Activated CD4-positive, alpha-beta T cell treated with anti-CD3 and anti-CD28 coated beads, Interleukin-2, amount 50 U/mL, for 16 hours (primary cell): ENCODE measurements around the gene HKDC1.

Experiments
- DNase-seq: peaks from one replicate; pipeline ENCODE4 v3.0.0-alpha.2; 2020

HKDC1 gene

DNA sequence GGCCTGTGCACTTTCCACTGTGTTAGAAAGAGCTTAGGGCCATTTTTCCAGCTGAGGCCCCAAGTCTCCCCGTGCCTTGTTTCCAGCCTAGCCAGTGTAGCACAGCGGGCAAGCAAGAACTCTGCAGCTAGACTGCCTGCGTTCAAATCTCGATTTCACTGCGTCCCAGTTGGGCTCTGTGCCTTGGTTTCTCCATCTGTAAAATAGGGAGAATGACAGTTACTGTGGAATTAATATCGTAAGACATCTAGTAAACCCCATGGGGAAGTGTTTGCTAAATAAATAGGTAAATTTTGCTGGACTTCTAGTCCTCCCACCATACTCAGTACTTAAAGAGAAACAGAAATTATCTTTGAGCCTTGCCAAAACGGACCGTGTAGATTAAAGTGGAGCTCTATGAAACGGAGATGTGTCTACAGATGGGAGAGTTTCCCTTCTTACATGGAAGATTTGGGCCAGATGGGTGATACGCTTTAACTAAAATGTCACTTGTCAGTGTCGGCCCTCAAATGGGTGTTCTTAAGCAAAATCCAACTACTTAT lies 3.5 kb upstream of the HKDC1 start:
- no peak for DNase-seq

DNA sequence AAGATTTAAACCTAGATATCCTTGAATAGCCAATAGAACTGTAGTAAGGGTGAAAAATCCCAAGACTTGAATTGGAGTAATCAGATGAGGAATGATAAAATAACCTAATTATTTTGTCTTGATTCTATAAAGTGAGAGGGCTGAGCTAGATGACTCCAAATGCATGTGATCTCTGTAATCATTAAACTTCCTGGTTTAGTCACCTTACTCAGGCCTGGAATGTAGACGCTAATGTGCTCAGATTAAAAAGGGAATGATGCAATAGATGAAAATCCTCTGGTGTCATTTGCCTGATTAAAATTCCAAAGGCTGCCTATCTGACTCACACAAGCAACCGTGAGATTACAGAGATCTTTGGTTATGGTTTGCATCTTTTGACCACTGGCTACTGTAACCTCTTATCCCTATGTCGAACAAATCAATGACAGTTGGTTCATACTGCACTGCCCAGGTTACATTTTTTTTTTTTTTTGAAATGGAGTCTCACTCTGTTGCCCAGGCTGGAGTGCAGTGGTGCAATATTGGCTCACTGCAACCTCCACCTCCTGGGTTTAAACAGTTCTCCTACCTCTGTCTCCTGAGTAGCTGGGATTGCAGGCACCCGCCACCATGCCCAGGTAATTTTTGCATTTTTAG lies 2.9 kb upstream of the HKDC1 start:
- DNase-seq, result no peak

DNA sequence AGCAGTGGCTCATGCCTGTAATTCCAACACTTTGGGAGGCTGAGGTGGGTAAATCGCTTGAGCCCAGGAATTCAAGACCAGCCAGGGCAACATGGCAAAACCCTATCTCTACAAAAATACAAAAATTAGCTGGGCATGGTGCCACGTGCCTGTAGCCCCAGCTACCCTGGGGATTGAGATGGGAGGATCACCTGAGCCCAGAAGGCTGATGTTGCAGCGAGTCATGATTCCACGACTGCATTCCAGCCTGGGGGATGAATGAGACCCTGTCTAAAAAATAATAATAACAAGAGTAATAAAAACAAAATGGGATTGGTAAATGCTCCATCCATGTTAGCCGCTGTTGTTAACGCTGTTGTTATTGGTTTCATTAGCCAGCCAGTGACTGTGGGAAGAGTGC lies 1.3 kb upstream of the HKDC1 start:
- no peak for DNase-seq

DNA sequence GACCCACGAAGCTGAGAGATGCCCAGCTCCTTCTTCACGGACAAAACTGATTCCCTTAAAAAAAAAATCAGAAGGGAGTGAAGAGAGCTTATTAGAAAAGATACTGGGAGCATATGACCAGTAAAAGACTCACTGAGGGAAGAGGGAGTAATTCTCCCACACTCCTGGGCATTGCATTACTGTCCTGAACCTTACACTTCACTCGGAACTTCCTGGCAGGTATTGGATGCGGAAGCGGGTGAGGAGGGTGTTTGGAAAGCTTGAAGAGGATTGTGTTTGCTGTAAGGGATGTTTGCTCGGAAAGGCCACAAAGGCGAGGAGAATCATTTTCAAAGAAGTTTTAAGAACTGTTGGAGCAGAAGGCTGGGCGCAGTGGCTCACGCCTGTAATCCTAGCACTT lies 375 bp downstream of the HKDC1 start:
- no peak for DNase-seq

- peak; percentile 91 for DNase-seq
Observed at GRCh38 chr10:69222157-69223027, 2.3 kb downstream of the HKDC1 start.

GRCh38 chr10:69223028-69223342 lies 2.9 kb downstream of the HKDC1 start:
- no peak for DNase-seq

GRCh38 chr10:69224862-69225657 lies 4.9 kb downstream of the HKDC1 start:
- no peak for DNase-seq

- DNase-seq, result no peak
Observed at GRCh38 chr10:69225681-69226080, 5.5 kb downstream of the HKDC1 start.

DNA sequence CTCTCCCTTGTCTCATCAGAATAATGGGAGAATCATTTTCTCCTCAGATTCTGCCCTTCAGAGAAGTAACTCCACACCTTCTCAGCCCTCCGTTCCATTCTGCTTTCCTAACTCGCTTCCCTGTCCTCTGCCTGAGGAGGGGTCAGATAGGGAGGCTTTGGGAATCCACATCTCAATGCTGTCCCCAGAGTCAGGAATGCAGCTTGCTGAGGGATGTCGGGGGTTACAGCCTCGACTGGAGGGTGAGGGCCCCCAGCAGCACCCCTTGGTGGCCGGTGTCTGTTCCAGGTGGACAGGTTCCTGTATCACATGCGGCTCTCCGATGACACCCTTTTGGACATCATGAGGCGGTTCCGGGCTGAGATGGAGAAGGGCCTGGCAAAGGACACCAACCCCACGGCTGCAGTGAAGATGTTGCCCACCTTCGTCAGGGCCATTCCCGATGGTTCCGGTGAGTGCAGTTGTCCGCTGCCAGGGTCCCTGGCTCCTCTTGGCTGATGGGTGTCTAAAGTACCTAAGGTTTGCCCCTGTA lies 6.9 kb downstream of the HKDC1 start:
- no peak for DNase-seq

GRCh38 chr10:69228151-69228550 lies 8.0 kb downstream of the HKDC1 start:
- no peak for DNase-seq

DNA sequence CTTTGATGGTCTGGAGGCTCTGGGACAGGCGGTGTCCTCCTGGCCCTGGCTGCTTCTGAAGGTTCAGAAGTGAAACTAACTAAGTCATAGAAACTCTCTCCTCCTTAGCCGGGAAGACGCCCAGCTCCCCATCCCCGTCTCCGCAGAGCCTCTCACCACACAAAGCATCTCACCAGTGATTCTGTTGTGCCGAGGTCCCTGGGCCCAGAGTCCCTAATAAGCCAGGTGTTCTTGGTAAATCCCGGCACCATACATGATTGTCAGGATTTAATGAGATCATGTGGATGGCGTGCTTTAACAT lies 9.4 kb downstream of the HKDC1 start:
- no peak for DNase-seq

GRCh38 chr10:69230128-69230527 lies 10.0 kb downstream of the HKDC1 start:
- DNase-seq, result no peak

DNA sequence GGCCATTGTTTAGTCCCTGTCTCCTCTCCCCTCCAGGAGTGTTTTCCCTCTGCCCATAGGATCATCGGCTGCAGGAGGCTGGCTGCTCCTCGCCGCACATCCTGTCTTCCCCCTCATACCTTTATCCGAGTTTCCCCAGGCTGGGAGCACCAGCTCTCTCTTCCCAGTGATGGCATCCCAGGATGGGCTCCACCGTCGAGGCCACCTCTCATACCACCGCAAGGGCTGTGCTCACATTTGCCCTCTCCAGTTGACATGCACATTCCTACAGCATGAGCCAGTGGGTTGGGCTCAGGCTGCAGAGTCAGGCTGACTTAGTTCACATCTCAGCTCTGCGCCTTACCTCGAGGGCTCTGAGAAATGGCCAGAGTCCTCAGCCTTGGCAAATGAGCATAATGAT lies 12.1 kb downstream of the HKDC1 start:
- DNase-seq, result no peak

DNA sequence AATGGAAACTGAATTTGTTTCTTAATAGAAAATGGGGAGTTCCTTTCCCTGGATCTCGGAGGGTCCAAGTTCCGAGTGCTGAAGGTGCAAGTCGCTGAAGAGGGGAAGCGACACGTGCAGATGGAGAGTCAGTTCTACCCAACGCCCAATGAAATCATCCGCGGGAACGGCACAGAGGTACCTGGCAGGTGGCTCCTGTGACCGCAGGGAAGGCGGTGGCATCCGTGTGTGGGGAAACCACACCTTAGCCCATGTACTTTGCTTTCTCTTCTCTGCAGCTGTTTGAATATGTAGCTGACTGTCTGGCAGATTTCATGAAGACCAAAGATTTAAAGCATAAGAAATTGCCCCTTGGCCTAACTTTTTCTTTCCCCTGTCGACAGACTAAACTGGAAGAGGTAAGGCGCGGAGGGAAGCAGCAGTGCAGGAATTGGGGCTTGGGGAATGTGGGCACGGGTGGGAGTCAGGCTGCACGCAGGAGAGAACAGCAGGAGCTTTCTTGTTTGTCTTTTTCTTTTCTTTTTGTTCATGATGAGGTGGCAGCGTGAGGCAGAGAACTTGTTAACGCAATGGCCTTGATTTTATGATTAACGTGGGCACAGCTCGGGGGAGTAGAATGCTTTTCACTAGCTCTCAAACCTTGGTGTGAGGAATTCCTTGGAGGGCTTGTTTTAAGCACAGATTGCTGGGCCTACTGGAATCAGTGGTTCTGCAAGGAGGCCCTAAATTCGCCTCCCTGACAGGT lies 12.8 kb downstream of the HKDC1 start:
- no peak for DNase-seq

- no peak for DNase-seq
Observed at GRCh38 chr10:69234447-69234846, 14.3 kb downstream of the HKDC1 start.

DNA sequence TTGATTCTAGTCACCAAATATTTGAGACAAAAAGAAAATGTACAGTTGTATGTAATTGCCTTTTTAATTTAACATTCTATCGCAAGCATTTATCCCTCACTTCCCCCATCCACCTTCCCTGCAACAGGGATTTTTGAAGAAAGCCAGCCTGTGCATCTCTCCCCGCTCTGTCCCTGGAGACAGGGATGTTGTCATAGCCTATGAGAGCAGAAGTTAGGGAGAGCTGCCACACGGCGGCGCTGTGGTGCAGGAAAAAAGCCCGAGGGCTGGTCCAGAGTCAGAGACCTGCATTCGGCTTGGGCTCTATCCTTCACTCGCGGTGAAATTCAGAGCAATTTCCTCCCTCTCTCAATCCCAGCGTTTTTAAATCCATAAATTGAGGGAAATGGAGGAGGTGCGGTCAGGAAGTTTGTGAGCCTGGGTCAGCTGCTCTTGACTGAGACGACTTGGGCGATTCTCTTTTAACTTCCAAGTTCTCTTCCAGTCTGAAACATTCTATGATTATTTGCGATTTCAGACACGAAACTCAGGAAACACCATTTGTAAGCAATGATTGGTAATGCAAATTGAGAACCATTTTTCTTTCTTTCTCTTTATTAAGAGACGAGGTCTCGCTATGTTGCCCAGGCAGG lies 17.5 kb downstream of the HKDC1 start:
- peak; percentile 88 for DNase-seq

GRCh38 chr10:69239136-69239535 lies 19.0 kb downstream of the HKDC1 start:
- DNase-seq, result no peak

- no peak for DNase-seq
Observed at GRCh38 chr10:69239816-69240434, 19.8 kb downstream of the HKDC1 start.

GRCh38 chr10:69240455-69240854 lies 20.3 kb downstream of the HKDC1 start:
- DNase-seq, result no peak

- no peak for DNase-seq
Observed at GRCh38 chr10:69241575-69241974, 21.4 kb downstream of the HKDC1 start.

- no peak for DNase-seq
Observed at GRCh38 chr10:69242040-69242851, 22.1 kb downstream of the HKDC1 start.
